ENCODE results near the gene KRTAP12-2.

- TF ChIP-seq CTCF (optimal IDR thresholded peaks at IDR 0.05 in 1 of 3, IDR thresholded peaks at IDR 0.05 in 1 of 3, conservative IDR thresholded peaks at IDR 0.05 in 1 of 3; ENCODE audit: extremely low read depth in 1 of 3, insufficient read depth in 2 of 3, low read length in 3 of 3) (no peak), EZH2 (IDR thresholded peaks at IDR 0.05; ENCODE audit: low read length) (no peak)
These were observed 48.2 kb upstream of the KRTAP12-2 start for GRCh38 chr21:44714905-44715304.
